ENCODE results near the gene MYO10.

MYO10 gene

DNA sequence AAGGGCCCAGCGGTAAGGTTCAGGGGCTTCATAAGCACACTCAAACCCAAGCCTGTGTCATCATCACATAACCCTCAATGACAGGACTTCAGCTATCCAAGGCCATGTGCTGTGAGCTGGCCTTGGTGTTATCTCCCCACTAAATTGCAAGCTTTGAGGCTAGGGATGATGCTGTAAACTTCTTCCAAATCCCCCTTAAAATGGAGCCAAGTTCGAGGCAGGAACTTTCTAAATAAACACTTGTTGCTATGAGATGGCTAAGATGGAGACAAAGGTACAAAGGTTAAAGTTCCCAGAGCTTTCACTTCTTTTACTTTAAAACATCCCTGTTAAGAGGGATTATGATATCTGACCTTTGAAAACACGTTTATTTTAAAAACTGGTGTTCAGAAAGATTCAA is 123.6 kb downstream of the MYO10 start:
- no peak for DNase-seq (ENCODE audit: low read depth)

DNA sequence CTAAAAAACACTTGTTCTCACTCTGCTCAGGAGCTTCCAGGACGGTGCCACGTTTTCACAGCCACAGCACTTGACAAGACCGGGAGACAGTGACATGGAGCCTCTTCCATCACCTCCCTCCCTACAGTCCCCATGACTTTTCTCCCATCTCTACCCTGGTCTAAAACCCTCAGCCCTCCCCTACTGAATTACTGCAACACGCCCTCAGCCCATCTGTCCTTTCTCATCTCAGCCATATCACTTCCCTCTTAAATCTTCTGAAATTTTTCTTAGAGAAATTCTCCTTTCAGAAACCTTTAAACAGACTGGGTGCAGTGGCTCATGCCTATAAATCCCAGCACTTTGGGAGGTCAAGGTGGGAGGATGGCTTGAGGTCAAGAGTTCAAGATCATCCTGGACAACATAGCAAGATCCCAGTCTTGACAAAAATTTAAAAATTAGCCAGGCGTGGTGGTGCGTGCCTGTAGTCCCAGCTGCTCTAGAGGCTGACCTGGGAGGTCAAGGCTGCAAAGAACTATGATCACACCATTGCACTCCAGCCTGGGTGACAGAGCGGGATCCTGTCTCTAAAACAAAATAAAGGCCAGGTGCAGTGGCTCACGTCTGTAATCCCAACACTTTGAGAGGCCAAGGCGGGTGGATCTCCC is 125.8 kb downstream of the MYO10 start:
- no peak for DNase-seq (ENCODE audit: low read depth)

DNA sequence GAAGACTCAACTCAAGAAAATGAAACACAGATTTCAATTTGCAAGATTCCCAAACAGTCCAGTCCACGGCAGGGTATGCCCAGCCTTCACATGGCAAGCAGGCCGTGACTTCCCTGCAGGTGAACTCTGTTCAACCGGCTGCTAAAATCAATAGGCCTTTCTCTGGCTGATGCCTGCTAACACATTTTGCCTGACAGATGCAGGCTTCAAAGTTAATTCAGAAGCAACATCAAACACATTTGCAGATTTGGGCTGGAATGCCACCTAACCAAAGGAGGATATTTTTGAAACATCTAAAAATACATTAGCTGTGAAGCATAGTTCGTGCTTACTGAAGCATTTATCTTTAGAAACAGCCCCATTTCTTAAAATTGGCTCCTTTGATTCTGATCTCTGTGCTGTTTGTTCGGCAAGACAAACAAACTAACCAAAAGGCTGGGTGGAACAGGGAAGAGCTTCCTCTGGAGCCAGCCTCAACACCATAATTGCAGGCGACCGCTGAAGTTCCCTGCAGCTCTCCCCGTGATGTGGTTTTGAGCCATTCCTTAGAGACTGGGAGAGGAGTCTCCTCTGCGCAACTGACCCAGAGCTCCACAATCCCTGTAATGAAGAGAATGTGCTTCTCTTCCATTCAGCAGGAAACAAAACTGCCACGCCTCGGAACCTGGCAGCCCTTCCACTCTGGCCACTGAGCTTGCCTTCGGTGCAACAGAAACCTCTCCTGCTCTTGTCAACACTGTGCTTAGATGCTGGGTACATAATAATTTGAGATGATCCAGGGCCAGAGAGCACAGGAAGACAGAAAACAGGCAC is 126.5 kb downstream of the MYO10 start:
- DNase-seq (ENCODE audit: low read depth), result no peak

DNA sequence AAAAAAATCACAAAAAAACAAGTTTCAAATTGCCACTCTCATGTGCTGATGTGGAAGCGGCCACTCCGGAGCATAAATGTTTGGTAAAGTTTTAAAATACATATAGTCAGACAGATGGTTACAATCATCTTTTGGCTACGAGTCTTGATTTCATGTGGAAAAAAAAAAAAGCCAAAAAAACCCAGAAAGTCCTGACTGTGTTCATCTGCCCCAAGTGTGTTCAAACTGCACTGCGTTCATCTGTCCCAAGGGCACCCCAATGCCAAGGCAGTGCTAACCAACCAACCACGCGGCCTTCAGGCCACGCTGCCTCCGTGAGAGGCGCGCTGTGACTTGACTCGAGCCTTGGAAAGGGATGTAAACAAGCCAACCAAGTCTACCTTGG is 127.1 kb downstream of the MYO10 start:
- no peak for DNase-seq (ENCODE audit: low read depth)

DNA sequence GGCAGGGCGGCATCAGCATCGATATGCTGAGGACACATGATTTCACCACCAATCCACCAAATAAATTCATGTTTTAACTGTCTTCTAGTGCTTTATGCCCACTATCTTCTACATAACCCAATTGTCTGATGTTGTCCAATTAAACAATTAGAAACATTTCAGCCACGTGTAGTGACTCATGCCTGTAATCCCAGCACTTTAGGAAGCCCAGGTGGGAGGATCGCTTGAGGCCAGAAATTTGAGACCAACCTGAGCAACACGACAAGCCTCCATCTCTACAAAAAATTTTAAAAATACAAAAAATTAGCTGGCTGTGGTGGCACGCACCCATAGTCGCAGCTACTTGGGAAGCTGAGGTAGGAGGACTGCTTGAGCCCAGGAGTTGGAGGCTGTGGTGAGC is 128.1 kb downstream of the MYO10 start:
- DNase-seq (ENCODE audit: low read depth), result no peak

DNA sequence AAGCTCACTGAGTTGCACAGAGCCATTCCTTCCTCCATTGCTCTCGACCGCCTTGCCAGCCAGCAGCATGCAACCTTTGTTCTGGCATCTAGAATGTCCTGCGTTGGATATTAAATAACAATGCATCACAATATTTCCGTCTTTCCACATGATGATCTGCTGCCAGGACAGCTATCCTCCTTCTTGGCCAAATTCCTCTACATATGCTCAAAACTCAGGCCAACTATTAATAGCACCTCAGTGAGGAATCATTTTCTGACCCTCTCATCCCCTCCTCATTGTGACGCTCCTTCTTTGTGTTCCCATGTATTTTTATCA is 128.6 kb downstream of the MYO10 start:
- DNase-seq (ENCODE audit: low read depth), result no peak

DNA sequence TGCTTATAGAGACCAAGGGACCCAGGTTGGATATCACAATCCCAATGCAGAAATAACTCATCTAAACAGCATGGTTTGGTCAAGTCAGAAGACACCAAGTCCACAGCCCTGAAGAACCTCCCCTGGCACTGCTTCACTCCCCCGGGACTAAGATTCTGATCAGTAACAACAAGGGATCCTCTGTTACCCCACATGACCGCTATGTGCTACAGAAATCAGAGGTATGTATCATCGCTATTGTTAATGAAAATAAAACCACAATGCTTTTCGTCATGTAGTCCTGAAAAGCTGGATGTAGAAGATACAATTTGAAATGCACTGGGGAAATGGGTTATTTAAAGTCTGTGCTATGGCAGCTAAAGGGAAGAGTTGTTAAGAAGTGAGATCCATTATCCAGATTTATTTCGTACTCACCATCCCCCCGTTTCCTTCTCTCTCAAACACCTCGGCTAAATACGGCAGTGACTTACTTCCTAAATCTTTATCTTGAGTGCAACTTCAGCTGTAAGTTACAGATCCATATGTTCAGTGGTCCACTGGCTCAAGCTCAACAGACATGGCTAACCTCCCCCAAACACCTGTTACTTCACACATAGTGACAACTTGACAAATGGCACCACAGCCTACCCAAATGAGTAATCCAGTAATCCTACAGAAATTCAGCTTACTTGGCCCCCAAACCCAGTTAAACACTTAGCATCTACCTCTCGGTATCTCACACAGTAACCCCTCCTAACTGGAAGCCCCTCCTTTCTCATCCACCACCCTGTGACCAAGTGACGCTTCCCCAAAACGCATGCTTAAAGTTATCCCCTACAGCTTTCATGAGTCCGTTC is 129.2 kb downstream of the MYO10 start:
- DNase-seq (ENCODE audit: low read depth), result no peak

DNA sequence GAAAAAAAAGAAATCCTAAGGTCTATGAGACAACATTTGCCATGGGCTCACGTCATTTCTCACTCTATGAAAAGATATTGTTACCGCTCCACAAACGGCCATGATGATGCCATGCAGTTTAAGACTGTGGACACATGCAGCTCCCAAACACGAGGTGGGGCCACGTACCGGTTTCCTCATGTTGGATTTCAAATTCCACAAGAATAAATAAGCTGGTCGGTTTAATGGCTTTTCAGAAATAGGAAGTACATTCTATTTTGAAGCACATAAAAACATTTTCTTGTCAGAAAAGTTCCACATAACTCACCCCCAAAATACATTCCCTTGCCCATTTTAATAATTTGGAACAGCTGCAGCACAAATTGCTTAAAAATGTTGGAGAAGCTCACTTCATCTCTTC is 130.6 kb downstream of the MYO10 start:
- DNase-seq (ENCODE audit: low read depth), result no peak

DNA sequence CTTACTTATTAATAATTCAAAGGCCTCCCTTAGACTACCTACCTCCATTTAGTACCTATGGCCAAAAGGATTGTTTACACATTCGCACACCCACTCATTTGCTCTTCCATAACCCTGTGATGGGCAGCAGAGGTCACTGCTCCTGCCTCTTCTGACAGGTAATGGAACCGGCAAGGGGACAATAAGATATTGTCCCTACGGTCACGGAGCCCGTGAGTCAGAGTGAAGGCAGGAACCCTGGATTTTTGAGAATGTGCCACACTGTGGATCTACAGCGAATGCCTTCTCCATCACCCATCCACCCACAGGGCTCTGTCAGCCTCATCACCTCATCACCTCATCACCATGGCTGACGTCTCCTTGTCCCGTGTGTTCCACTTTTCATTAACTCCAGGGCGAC is 132.3 kb downstream of the MYO10 start:
- DNase-seq (ENCODE audit: low read depth), result no peak

DNA sequence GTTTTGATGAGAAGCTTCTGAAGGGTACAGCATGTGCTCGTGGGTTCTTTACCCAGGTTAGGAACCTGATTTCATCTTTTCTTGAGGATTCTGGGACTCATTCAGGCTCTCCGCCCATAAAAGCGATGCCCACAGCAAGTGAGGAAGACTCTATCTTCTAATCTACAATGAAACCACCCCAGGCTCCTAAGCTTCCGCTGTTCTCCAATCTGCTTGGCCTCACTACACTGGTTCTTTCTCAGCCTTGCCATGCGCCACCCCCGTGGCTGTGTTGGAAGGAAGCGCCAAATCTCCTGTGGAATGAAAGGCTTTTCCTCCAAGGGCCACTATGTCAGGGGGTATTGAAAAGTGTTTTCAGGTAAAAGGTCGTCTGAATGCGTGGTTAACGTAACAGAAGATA is 135.6 kb downstream of the MYO10 start:
- DNase-seq (ENCODE audit: low read depth), result no peak

DNA sequence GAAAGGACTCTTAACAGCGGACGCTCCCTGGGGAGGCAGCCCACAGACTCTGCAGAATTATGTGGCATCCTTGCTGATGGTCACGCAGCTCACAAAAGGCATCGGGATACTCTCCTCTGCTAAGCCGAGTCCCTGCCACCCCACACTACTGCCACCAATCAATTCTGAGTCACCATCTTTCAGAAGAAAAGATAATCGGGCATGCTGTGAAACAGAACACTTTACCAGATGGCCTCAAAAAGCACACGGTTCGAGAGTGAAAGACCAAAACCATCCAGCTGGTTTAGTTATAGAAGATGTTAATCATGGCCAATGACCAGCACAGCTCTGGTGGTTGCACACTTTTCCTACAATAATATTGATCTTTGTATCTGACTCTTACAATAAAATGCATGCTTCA is 136.3 kb downstream of the MYO10 start:
- no peak for DNase-seq (ENCODE audit: low read depth)

DNA sequence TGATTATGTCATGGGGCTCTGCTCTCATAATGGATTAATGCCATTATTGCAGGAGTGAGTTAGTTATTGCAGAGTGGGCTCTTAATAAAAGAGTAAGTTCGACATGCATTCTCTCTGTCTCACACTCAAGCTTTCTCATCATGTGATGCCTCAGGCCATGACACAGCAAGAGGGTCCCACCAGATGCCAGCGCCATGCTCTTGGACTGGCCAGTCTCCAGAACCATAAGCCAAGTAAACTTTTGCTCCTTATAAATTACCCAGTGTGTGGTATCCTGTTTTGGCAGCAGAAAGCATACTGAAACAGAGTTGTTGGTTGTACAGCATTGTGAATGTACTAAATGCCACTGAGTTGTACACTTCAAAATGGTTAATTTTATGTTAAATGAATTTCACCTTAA is 138.1 kb downstream of the MYO10 start:
- no peak for DNase-seq (ENCODE audit: low read depth)

DNA sequence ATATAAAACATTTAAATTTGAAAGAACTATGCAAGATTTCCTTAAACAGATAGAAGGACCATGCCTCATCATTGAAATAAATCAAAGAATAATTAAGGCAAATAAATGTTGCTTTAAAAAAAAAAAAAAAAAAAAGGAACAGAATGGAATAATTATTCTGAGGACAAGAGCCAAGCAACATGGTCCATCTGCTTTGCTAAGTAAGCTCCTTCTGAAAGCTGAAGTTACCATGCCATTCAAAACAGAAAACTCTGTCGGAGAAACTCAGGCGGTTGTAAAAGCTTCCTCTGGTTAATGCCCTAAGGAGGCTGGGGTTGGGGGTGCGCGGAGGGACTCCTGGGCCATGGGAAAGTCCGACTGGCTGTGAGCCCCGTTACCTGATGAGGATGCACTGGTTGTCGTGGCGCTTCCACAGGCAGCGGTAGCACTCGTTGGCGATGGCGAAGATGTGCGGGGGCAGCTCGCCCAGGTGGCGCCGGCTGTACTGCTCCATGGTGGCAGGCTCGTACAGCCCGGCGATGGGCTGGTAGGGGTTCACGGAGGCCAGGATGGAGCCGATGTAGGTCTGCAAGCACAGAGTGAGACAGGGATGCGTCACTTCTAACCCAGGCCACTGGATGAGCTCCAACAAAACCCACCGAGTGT is 141.7 kb downstream of the MYO10 start:
- no peak for DNase-seq (ENCODE audit: low read depth)

DNA sequence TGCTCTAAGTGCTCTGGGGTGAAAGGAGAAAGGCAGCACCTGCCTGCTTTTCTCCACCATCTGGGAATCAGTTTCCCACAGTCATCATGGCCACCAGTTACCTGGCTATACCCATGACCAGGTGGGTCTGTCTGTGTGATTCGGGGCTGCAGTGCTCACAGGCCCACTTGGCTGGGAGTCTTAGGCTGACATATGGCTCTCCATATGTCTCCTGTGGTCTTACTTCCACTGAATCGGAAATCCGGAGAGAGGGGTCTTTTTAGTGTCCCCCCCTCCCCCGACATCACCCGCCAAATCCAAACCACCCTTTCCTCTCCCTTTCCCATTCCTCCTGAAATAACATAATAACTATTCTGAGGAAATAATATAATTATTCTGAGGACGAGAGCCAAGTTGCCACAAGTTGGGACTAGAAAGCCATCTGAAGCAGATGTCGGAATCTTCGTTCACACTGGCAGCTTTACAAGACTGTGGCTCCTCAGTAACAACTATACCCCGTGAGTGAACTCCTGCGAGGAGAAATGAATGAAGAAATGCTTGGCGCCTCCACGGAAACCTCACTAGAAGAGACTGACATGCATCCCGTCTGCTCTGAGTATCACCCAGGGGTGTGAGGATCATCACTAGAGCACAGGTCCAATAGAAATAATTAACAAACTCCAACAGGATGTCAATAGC is 143.4 kb downstream of the MYO10 start:
- no peak for DNase-seq (ENCODE audit: low read depth)

DNA sequence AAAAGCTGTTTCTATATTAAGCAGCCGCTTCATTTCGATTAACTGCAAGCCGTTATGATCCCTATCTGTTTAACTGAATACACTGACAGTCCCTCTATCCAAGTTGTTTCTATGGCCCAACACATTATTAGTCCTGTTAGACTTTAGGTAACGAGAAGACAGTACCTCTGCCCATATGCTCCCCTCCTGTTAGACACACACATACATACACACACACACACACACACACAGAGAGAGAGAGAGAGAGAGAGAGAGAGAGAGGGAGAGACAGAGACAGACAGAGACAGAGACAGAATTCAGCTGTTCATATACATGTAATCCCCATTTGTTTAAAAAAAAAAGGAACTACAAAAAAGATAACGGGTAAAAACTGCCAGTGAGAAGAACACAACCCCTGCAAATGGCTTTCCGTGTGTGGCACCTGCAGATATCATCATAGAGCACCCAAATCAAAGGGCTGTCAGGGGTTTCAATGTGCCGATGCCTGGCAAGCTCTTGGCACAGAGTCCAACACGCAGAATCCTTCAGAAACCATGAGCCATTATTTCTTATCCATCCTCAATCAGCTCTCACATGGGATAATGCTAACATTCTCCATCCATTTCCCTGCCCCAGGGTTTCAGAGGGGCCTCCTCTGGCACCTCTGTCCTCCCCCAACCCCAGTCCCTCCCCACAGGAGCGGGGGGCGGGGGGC is 144.0 kb downstream of the MYO10 start:
- DNase-seq (ENCODE audit: low read depth), result no peak

DNA sequence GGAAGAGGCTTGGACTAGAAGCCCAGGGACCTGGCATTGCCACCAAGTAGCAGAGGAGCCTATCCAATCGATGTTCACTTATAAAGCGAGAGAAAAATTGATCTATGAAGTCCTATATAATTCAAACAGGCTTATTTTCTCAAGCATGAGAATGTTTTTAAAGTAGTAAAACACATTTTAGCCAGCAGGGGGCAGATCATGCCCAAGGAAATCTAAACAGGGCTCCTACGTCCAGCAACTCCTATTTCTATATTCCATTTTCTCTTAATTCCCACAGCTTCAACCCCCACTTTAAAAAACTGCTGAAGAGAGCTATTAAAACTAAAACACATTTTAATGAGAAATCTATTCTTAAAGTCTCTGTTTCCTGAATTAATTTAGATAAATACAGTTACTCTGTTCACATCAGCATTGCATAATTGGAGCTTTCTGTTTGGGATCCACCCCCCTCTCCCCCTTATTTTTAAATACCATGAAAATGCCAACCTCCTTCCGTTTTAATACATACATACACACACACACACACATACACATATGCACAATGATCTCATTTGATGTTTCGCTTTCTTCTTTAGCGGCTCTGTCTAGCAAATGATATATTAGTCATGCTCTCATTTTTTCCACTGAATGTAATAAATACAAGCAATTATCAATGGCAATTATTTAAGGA is 144.9 kb downstream of the MYO10 start:
- no peak for DNase-seq (ENCODE audit: low read depth)

DNA sequence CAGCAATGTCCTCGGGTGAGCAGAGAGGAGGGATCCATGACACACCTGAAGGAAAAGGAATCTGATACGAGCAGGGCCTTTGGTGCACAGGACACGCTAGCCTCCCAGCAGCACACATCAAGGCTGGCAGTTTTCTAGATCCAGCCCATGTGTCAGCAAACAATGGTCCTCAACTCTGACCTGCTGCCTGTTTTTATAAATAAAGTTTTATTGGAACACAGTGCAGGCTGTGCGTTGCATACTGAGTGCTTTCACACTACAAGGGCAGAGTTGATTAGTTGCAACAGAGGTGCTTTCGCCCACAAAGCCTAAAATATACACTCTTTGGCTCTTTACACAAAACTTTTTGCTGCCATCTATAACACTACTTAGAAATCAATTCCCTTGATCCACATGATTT is 147.1 kb downstream of the MYO10 start:
- no peak for DNase-seq (ENCODE audit: low read depth)

DNA sequence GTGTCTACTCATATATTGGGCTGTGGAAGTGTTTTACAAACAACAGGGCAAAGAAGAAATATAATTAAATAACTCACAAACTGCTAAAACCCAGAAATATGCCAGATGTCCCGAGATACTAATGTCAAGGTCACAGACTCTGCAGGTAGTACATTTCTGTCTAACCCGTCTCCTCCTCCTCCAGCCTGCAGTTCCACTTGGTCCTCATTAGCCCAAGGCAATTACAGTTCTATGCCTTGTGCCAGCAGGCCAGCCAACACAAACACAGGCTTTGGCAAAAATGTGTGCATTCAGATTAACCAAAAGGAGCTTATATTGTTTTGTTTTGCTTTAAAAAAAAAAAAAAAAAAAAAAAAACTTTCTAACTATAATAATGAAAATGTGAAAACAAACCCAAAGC is 148.8 kb downstream of the MYO10 start:
- DNase-seq (ENCODE audit: low read depth), result no peak

DNA sequence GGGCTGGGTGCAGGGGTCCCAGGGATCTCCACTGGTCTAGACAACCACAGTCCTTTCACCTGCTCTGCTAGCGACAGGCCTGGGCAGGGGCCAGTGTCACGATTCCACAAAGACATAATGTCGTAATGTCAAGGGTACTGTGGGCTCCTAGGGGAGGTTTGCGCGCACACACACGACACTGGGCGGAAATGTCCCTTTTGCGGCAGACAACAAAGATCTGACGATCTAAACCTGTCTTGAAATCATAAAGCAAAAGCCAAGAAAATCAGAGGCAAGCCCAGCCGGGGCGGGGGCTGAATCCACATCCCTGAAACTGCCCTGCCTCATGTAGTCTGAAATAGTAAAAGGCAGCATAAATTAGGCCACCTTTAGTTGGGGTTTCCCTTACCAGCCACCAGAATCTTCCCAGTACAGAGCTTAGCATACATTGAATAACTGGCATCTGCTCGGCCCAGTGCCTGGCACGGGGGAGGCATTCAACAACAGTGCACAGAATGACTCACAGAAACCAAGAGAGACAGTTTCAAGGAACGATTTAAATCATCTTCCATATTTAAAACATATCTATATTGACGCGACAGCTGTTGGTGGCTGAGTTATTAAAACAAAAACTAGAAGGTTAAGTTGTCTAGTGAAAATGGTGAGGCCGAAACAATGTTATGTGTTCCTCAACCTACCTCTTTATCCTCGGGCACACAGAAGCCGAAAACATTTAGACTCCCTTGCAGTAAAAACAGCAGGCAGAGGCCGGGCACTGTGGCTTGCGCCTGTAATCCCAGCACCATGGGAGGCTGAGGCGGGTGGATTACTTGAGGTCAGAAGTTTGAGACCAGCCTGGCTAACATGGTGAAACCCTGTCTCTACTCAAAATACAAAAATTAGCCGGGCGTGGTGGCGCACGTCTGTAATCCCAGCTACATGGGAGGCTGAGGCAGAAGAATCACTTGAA is 151.0 kb downstream of the MYO10 start:
- no peak for DNase-seq (ENCODE audit: low read depth)

DNA sequence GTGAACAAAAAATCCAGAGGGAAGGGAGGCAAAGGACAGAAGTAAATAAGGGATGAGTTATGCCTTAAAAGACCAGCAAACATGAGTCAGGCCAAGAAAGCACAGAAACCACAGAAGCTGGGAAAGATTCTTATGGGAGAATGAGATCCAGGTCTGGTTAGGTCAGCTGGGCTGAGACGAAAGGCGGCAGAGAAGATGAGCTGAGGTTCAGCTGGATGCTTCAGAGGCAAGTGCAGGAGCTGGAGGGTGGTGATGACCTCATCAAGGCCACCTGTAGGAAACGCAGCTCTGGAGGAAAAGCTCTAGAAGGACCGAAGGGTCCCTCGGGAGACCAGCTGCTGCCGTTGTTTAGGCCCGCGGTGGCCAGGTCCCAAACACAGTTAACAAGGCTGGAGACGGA is 152.0 kb downstream of the MYO10 start:
- no peak for DNase-seq (ENCODE audit: low read depth)

Data from activated T-cell treated with anti-CD3 and anti-CD28 coated beads for 1 hour (primary cell).